ENCODE results near the gene OLFML2A.

OLFML2A gene

DNA sequence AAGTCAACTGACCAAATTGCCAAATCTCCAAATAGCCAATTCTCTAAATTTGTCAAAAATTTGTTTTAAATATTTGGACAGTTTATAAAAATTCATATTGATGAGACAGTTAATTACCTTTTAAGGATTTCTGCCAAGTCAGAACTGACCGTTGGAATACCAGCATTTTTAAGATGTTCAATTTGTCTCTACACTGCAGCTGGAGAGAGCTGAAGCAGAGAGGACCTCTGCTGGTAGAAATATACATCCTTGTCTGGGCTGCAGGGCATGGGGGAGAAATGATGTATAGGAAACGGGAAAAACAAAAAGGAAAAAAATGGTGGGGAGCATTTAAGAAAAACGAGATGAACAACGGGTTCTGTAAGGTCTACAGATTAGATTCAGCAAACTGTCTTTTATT lies 22.6 kb upstream of the OLFML2A start:
- Mint-ChIP-seq H3K27me3 (ENCODE audit: low read depth) (peaks cover 64% of the 10 kb centered on the region), H3K4me3 (no peak overlapping the region), H3K27ac (no peak overlapping the region), H3K4me1 (ENCODE audit: low read depth) (peaks cover 2% of the 10 kb centered on the region), H3K9me3 (no peaks in the 10 kb centered on the region), H3K36me3 (ENCODE audit: low read depth) (no peaks in the 10 kb centered on the region)

DNA sequence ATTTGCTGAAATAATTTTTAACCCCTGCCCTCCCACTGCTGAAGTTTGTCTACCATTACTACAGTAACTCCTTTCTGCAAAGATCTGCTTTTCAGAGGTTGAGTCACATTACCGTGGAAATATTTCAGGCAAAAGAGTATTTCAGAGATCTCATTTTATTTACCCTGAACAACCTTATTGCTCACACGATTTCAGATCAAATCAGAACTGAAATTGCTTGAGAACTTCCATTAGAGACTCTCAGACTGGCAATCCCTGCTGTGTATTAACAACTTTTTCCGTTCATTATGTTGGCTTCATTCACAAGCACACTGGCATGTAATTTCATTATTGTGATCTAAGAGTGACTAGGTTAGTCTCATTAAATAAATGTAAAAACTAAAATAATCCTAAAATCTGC lies 21.9 kb upstream of the OLFML2A start:
- no peak overlapping the region for H3K27ac Mint-ChIP-seq
- H3K4me1 Mint-ChIP-seq (ENCODE audit: low read depth): peaks cover 2% of the 10 kb centered on the region
- no peaks in the 10 kb centered on the region for H3K36me3 Mint-ChIP-seq (ENCODE audit: low read depth)
- H3K27me3 Mint-ChIP-seq (ENCODE audit: low read depth): peaks cover 67% of the 10 kb centered on the region
- no peak overlapping the region for H3K4me3 Mint-ChIP-seq
- H3K9me3 Mint-ChIP-seq: no peaks in the 10 kb centered on the region

DNA sequence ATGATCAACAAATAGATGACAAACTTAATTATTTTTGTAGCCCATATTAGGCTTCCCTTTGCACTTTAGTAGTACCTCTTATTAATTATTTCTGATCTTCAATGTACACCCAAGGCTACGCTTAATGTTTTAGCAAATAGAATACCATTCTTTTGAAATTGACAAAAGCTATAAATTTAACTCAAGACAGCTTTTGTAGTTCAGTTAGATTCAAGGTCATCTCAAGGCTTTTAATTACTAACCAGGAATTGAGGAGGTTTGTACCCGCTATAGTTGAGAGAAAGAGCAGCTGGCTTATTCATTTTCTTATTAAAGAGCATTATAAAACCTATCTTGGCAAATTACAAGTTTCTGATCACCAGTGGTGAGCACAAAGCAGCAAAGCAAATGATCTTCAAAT lies 20.9 kb upstream of the OLFML2A start:
- Mint-ChIP-seq H3K27ac (no peak overlapping the region), H3K4me1 (ENCODE audit: low read depth) (peaks cover 2% of the 10 kb centered on the region), H3K9me3 (no peaks in the 10 kb centered on the region), H3K27me3 (ENCODE audit: low read depth) (peaks cover 69% of the 10 kb centered on the region), H3K36me3 (ENCODE audit: low read depth) (no peaks in the 10 kb centered on the region), H3K4me3 (no peak overlapping the region)

DNA sequence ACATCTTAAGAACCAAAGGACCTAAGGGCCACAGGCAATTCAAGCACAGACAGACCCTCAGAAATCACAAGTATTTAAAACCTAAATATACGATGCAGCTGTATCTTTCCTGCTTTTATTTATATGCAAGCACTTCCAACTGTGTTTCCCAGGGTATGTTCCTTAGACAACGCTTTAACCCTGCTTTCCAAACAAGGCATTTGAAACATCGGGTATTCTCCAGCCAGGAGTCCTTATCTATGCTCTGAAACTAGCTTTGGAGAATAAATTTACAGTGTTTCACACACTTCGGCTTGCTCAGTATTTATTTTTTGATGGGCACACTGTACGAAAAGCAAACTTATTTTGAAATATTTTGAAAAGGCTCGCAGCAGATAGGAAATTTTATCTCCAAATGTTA lies 19.3 kb upstream of the OLFML2A start:
- peaks cover 2% of the 10 kb centered on the region for H3K4me1 Mint-ChIP-seq (ENCODE audit: low read depth)
- no peaks in the 10 kb centered on the region for H3K36me3 Mint-ChIP-seq (ENCODE audit: low read depth)
- no peak overlapping the region for H3K4me3 Mint-ChIP-seq
- no peaks in the 10 kb centered on the region for H3K9me3 Mint-ChIP-seq
- peaks cover 77% of the 10 kb centered on the region for H3K27me3 Mint-ChIP-seq (ENCODE audit: low read depth)
- H3K27ac Mint-ChIP-seq: no peak overlapping the region

DNA sequence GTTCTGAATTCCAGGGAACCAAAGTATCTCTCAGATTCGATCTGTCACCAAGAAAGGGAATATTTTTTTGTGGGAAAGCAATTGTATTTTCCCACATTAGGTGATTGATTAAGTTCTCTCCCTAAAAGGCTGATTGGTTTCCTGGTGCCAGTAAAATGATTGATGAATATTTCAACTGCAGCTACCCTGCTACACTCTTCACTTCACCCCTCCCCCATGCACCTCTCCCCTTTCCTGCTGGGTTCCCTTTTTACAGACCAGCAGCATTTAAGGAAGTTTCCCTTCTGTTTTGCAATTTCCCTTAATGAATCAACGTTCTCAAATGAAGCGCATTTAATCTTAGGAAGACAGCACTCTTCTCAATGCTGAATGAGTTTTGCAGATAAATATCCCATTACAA lies 18.9 kb upstream of the OLFML2A start:
- Mint-ChIP-seq H3K36me3 (ENCODE audit: low read depth) (no peaks in the 10 kb centered on the region), H3K9me3 (no peaks in the 10 kb centered on the region), H3K4me3 (no peak overlapping the region), H3K27me3 (ENCODE audit: low read depth) (peaks cover 78% of the 10 kb centered on the region), H3K27ac (no peak overlapping the region), H3K4me1 (ENCODE audit: low read depth) (peaks cover 2% of the 10 kb centered on the region)

DNA sequence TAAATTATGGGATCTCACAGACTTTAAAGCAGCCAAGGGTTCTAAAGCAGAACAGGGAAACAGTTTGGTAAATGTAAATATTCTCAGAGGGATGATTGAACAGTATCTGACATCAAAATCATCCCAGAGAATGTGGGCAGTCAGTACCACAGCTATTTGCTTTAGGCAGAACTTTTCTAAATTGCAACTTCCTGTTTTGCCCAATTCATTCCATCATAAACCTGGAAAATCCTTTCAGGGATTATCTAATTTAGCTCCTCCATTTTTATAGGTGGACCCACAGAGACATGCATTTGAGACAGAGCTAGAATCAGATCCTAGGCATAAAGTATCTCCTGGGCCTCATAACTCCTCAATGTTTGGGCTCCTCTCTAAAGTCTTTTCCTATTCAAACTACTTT lies 18.2 kb upstream of the OLFML2A start:
- H3K4me1 Mint-ChIP-seq (ENCODE audit: low read depth): peaks cover 2% of the 10 kb centered on the region
- no peaks in the 10 kb centered on the region for H3K36me3 Mint-ChIP-seq (ENCODE audit: low read depth)
- no peaks in the 10 kb centered on the region for H3K9me3 Mint-ChIP-seq
- no peak overlapping the region for H3K4me3 Mint-ChIP-seq
- peaks cover 82% of the 10 kb centered on the region for H3K27me3 Mint-ChIP-seq (ENCODE audit: low read depth)
- H3K27ac Mint-ChIP-seq: no peak overlapping the region

DNA sequence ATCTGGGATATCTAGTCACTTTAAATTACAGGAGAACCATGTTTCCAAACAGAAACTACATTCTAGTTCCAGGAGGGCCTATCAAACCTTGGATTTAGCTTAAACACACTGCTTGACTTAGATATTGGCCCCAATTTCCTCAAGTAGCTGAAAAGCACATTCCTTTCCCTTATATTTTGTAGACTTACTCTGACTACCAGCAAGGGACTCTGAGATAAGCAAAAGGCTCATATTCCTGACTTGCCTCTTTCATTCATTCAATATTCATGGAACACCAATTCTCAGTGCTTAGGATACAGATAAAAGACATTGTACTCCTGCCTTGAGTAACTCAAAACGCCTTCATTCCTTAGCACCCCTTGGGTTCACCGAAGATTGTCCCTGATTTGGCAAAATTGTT lies 17.6 kb upstream of the OLFML2A start:
- no peaks in the 10 kb centered on the region for H3K9me3 Mint-ChIP-seq
- H3K27me3 Mint-ChIP-seq (ENCODE audit: low read depth): peaks cover 84% of the 10 kb centered on the region
- no peak overlapping the region for H3K4me3 Mint-ChIP-seq
- no peak overlapping the region for H3K27ac Mint-ChIP-seq
- no peaks in the 10 kb centered on the region for H3K36me3 Mint-ChIP-seq (ENCODE audit: low read depth)
- peaks cover 2% of the 10 kb centered on the region for H3K4me1 Mint-ChIP-seq (ENCODE audit: low read depth)

DNA sequence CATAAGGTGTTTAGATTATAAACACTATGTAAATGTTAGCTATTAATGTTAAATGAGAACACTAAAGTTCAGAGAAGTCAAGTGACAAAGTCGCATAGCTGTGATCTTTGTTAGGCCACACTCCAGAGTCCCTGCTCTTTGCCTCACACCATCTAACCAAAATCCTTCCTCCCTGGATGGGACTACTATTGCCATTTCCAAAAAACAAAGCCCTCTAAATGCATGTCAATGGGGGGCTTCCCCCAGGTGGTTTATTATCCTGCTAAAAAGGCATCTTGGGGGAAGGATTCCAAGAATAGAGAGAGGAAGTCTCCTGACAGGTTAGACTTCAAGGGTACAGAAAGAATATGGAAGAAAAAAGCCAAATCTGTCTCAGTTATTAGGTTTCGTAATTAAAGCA lies 16.2 kb upstream of the OLFML2A start:
- Mint-ChIP-seq H3K4me3 (no peak overlapping the region), H3K9me3 (no peaks in the 10 kb centered on the region), H3K27me3 (ENCODE audit: low read depth) (peaks cover 81% of the 10 kb centered on the region), H3K36me3 (ENCODE audit: low read depth) (no peaks in the 10 kb centered on the region), H3K4me1 (ENCODE audit: low read depth) (peaks cover 2% of the 10 kb centered on the region), H3K27ac (no peak overlapping the region)

DNA sequence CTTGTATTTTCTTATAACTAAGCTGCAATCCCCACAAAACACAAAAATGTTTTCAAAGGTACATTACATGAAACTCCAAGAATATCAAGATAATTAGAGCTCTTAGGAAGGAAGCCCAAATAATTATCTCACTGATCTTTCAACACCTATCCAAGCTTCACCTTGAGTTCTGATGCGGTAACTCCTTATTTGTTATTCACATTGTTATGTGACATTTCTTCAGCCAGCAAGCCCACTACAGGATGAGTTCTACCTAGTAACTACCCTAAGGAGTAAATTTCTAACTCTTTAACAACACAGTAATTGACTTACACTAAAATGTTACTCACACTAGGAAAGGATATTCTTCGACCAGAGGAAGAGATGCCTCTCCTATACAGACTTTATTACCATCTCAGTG lies 15.7 kb upstream of the OLFML2A start:
- no peaks in the 10 kb centered on the region for H3K36me3 Mint-ChIP-seq (ENCODE audit: low read depth)
- peaks cover 2% of the 10 kb centered on the region for H3K4me1 Mint-ChIP-seq (ENCODE audit: low read depth)
- H3K27me3 Mint-ChIP-seq (ENCODE audit: low read depth): peaks cover 82% of the 10 kb centered on the region
- H3K27ac Mint-ChIP-seq: no peak overlapping the region
- no peaks in the 10 kb centered on the region for H3K9me3 Mint-ChIP-seq
- H3K4me3 Mint-ChIP-seq: no peak overlapping the region

DNA sequence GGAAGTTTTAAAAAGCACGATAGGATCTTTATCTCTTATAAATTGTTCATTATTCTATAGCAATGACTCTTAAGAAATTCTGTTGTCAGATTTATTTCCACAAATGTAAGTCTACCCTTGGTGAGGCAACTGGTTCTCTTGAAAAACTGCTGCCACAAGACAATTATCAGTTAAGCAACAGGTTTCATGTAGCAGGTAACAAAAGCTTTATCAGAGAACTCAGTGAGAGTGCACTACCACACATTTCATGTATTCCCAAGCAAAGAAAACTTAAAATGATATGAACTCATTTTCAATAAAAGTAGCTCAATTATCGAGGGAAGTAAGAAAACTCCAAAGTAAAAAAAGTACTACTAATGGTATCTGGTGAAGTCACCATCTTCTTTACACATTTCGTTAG lies 15.2 kb upstream of the OLFML2A start:
- Mint-ChIP-seq H3K9me3 (no peaks in the 10 kb centered on the region), H3K27me3 (ENCODE audit: low read depth) (peaks cover 82% of the 10 kb centered on the region), H3K4me3 (no peak overlapping the region), H3K4me1 (ENCODE audit: low read depth) (peaks cover 2% of the 10 kb centered on the region), H3K27ac (no peak overlapping the region), H3K36me3 (ENCODE audit: low read depth) (no peaks in the 10 kb centered on the region)

DNA sequence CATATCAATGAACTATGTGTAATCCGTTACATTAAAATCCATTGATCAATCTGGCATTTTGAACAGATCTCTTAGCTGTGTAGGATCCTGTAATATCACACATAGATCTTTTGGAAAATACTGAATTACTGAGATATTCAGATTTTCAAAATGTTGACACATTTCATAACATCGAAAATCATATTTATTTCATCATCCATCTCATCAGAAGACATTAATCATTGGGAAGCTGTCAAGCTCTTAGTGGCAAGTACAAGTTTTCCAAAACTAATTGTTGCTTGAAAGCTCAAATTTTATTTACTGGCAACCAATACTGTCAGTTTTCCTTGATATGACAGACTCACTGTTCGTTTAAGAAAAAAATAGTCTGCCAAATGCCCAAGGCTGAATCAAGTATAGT lies 14.3 kb upstream of the OLFML2A start:
- no peak overlapping the region for H3K27ac Mint-ChIP-seq
- H3K4me3 Mint-ChIP-seq: no peak overlapping the region
- peaks cover 2% of the 10 kb centered on the region for H3K4me1 Mint-ChIP-seq (ENCODE audit: low read depth)
- no peaks in the 10 kb centered on the region for H3K9me3 Mint-ChIP-seq
- H3K27me3 Mint-ChIP-seq (ENCODE audit: low read depth): peaks cover 82% of the 10 kb centered on the region
- H3K36me3 Mint-ChIP-seq (ENCODE audit: low read depth): no peaks in the 10 kb centered on the region

DNA sequence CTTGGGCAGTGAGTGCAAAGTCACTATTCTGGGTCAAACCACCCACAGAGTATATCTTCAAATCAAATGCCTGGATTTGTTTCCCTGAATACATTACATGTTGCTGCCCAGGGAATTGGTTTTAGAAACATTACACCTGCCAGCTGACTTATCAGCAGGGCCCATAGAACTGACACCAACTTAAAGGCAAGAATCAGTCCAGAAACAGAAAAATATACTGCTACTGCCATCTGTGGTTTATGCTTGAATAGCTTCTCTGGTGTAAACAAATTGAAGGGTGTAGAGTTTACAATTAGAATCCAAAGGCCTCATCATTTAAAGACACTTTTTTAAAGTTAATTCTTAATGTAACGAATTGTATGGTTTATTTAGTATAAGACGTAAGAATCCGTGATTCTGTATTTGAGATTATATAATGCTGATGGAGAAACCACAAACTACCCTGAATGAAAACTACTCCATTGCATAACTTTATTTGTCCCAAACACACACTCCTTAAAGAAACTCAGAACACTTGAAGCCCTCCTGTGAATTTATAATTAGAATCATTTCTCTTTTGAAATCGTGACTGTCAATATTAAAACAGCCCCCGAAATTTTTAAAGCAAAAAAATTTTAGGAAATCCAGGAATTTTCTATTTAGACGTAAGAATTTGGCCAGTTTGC lies 12.0 kb upstream of the OLFML2A start:
- Mint-ChIP-seq H3K9me3 (no peaks in the 10 kb centered on the region), H3K27me3 (ENCODE audit: low read depth) (peaks cover 87% of the 10 kb centered on the region), H3K27ac (no peak overlapping the region), H3K4me1 (ENCODE audit: low read depth) (peaks cover 7% of the 10 kb centered on the region), H3K4me3 (no peak overlapping the region), H3K36me3 (ENCODE audit: low read depth) (no peaks in the 10 kb centered on the region)

DNA sequence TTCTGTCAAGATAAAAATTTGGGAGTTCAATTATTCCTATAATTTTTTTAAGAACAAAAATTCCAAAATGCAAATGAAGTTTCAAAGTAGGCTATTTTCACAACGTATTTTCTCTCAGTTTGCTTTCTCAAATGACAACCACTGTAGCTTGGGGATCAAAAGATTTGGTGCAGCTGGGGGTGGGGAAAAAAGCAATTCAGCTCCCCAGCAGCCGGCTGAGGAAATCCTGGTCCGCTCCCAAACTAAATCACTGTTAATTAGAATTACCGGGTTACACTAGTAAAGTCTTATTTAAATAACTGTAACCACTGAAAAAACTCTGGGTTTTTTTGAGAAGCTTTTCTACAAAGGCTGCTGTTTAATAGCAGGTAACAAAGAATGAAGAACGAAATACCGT lies 11.5 kb upstream of the OLFML2A start:
- Mint-ChIP-seq H3K4me1 (ENCODE audit: low read depth) (peaks cover 10% of the 10 kb centered on the region), H3K27me3 (ENCODE audit: low read depth) (peaks cover 91% of the 10 kb centered on the region), H3K9me3 (no peaks in the 10 kb centered on the region), H3K36me3 (ENCODE audit: low read depth) (no peaks in the 10 kb centered on the region), H3K4me3 (no peak overlapping the region), H3K27ac (no peak overlapping the region)

DNA sequence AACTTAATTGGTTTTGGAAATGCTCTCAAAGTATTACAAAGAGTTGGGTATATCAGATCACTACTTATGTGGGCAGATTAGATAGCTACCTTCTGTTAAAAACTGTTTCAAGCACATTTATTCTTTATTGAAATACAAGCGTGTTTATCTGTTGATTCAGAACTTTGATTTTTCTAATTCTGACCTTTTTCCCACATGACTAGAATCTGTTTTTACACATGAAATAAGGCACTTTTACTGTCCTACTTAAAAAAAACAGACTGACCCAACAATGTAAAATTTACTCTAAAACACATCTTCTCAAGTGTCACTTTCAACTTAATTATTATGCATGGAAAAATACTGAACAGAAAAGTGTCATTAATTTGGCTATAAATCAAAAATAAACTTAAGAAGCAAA lies 10.6 kb upstream of the OLFML2A start:
- Mint-ChIP-seq H3K27ac (no peak overlapping the region), H3K4me3 (no peak overlapping the region), H3K9me3 (no peaks in the 10 kb centered on the region), H3K4me1 (ENCODE audit: low read depth) (peaks cover 11% of the 10 kb centered on the region), H3K27me3 (ENCODE audit: low read depth) (peaks cover 87% of the 10 kb centered on the region), H3K36me3 (ENCODE audit: low read depth) (no peaks in the 10 kb centered on the region)

DNA sequence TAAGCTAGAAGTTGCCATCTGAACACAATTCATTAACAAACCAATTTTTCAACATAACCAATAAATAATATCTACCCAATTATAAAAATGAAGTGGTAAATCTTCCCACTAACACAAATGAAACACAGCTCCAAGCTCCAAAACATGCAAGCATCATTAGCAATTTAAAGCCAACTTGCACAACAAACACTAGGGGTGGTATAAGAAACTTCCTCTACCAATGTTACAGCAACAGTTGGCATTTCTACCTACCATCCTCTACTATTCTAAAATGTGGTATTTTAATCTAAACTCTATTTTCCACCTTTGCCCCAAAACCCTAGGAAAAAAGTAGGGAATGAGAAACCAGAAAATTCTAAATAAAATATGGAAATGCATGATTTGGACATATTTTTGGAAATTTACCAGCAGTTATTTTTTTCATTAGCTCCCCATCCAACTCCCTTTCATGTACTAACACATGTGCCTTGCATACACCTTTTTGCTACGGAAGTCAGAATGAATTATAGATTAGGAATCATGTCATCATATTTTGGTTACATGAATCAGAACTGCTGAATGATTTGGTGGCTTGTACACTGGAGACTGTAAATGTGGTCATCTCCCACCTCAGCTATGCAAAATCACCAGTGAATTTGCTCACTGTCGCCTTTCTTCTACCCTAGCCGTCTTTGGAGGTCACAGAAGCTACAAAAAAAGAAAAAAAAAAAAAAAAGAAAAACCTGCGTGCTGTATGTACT lies 9.9 kb upstream of the OLFML2A start:
- H3K36me3 Mint-ChIP-seq (ENCODE audit: low read depth): no peaks in the 10 kb centered on the region
- peaks cover 84% of the 10 kb centered on the region for H3K27me3 Mint-ChIP-seq (ENCODE audit: low read depth)

More for the DNA sequence above, 9.9 kb upstream of the OLFML2A start:
- H3K4me1 Mint-ChIP-seq (ENCODE audit: low read depth): peaks cover 15% of the 10 kb centered on the region
- H3K27ac Mint-ChIP-seq: no peak overlapping the region
- H3K9me3 Mint-ChIP-seq: no peaks in the 10 kb centered on the region
- H3K4me3 Mint-ChIP-seq: no peak overlapping the region

Data from T-helper 1 cell treated with Interleukin-12 subunit alpha and Interleukin-12 subunit beta and Interleukin-4 antibody, amounts not matched to agents 30 μg/mL and 1 μg/mL, for 36 hours (primary cell).